Measurements from ENCODE around the gene ANKRD62. TPM values are rescaled to one million over a fixed set of nuclear protein-coding genes. Genes with fewer than 3 reads are reported as not detected.

Gene ANKRD62
- polyA plus RNA-seq, 10 donors = 0.04 to 0.08 TPM; not detected in 8

Other genes starting within 250 kb of the ANKRD62 start
- gene CHMP1B, start 242.4 kb upstream of the ANKRD62 start, polyA plus RNA-seq (ENCODE audit: insufficient read length in 10 of 10) = 10 to 100 TPM; 18.7 to 26.5 (median 21.7) TPM
- gene MPPE1, start 185.5 kb upstream of the ANKRD62 start, polyA plus RNA-seq (ENCODE audit: insufficient read length in 10 of 10) = 10 to 100 TPM; 20.3 to 39.6 (median 26.2) TPM
- gene IMPA2, start 112.3 kb upstream of the ANKRD62 start, polyA plus RNA-seq (ENCODE audit: insufficient read length in 10 of 10) = 10 to 100 TPM; 17.9 to 26.0 (median 19.7) TPM
- gene CIDEA, start 160.5 kb downstream of the ANKRD62 start, polyA plus RNA-seq (ENCODE audit: insufficient read length in 10 of 10) = not detected
- 100 to 1,000 TPM; 155 to 277 (median 220) TPM for gene TUBB6, start 214.4 kb downstream of the ANKRD62 start, polyA plus RNA-seq (ENCODE audit: insufficient read length in 10 of 10)

Data from muscle of back (tissue), 10 donors.